HuH-7.5 (cell line): ENCODE measurements around the gene ID1.
"Not testable (repeated sequence)": the region's sequence is repeated elsewhere in the genome, so short reads cannot be mapped to it uniquely, and the experiment has no call there.

Experiments
- DNase-seq: peaks from one replicate; pipeline ENCODE4 v3.0.0; 2011; ENCODE audit warnings: low spot score

Gene ID1

DNA sequence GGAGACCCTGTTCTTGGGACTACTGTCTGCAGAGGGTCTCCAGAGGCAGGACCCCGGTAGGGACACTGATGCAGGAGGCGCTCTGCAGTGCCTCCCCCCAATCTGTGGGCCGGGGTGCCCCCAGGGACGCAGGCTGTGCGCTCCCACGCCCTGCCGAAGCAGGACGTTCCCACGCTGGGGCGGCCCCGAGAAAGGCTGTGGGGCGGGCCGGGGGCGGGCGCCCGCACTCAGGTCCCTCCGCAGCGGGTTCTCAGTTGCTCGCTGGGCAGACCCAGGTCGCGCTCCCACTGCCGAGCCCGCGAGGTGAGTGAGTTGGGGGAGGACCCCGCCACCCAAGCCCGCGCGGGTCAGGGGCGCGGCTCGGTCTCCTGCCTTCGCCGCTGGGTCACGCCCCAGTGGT is 32.6 kb downstream of the ID1 start, which contains the start of gene COX4I2:
COX4I2 (plus strand) TSS at position 253 of the 400 bp plus-strand sequence. CDS start 1,106 bp downstream, outside the sequence.
- no peak for DNase-seq

DNA sequence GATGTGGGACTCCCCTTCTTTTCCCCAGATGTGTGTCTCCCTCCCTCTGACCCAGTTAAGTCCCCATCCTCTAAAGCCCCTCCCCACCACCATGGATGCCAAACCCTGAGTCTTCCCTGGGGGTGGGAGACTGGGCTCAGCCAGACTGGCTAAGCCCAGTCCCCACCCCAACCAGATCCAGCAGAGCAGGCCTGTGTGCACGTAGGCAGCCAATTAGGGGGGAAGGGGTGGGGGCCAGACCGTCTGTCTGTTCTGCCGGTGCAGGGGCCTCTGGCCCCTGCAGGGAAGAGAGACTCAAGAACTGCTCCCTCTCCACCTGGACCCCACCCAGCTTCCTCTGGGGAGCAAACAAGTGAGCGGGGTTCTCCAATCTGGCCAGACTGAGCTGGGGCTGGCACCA is 33.2 kb downstream of the ID1 start:
- DNase-seq, result no peak

DNA sequence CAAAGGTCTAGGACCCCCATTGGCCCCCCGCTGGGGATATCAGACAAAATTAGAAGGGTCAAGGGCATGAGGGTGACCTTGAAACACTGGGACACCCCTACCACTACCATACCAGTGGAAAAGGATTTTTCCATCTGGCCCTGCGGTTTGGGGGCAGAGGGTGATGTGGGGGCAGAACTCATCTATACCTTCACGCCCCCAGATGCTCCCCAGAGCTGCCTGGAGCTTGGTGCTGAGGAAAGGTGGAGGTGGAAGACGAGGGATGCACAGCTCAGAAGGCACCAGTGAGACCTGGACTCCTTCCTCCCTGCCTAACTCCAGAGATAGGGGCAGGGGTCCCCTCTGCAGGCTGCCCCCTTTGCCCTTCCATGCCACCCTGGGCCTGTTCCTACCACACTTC is 33.7 kb downstream of the ID1 start:
- no peak for DNase-seq

DNA sequence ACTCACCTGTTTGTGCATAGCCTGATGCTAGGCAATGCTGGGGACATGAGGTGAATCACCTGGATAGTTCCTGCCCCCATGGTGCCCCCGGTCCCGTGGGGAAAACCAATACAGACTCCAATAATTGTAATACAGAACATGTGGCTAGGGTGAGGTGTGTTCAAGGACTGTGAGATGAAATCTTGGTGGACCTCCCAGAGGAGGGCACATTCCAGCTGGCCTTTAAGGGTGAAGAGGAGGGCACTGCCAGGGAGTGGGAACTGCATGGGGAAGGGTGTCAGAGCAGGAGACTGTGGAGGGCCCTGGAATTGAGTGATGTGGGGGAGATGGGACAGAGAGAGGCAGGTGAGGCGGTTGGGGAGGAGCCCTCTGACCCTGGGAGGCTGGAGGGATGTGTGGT is 35.2 kb downstream of the ID1 start:
- DNase-seq, result no peak

DNA sequence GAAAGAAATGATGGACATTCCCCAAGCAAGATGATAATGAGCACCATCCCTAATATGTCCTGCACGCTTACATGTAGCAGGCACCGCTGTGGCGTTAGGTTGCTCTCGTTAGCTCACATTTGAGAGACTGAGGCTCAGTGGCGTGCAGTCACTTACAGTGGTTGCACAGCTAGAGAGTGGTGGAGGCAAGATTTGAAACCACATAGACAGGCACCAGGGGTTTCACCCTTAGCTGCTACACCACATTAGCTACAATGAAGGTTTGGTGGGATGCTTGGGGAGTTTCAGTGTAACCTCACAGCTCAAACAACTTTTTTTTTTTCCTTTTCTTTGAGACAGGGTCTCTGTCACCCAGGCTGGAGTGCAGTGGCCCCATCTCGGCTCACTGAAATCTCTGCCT is 36.3 kb downstream of the ID1 start:
- DNase-seq, result no peak

DNA sequence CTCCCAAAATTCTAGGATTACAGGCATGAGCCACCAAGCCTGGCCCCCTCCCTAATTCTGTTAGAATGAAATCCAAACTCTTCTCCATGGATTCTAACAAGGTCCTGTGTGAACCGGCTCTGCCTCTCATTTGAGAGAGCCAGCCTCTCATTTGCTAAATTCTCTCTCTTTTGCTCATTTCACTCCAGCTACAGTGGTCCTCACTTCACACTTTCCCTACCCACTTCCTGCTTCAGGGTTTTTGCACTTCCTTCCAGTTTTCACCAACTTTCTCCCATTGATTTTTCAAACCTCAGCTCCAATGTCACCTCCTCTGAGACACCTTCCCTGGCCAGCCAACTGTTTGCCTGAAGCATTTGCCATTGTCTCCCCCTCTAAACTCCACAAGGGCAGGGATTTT is 37.7 kb downstream of the ID1 start:
- no peak for DNase-seq

DNA sequence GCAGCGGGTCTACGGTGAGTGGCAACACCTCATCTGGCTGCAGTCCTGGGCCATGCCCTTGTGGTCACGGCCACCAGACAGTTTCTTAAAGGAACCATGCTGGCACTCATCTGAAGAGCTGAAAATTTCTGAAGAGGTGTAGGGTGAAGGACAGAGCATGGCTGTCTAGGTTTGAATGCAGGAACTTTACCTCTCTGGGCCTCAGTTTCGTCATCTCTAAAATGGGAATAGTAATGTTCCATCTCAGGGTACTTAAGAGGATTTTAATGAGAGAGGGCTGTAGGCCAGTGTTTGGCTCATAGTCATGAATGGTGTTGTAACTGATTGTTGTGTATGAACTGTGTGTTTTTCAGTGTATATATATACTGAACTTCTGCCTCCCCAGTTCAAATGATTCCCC is 38.4 kb downstream of the ID1 start:
- no peak for DNase-seq

DNA sequence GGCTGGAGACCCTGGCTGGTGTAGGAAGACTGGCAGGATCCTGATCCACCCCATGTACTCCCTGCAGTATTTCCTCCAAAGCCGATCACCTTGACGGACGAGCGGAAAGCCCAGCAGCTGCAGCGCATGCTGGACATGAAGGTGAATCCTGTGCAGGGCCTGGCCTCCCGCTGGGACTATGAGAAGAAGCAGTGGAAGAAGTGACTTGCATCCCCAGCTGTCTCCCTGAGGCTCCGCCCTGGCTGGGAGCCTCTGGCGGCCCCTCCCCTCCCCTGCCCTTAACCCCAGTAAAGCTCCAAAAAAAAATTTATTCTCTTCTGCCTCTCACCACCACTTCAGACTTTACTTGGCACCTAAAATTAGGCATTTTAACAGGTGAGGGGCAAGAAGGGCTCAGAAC is 39.6 kb downstream of the ID1 start:
- no peak for DNase-seq

DNA sequence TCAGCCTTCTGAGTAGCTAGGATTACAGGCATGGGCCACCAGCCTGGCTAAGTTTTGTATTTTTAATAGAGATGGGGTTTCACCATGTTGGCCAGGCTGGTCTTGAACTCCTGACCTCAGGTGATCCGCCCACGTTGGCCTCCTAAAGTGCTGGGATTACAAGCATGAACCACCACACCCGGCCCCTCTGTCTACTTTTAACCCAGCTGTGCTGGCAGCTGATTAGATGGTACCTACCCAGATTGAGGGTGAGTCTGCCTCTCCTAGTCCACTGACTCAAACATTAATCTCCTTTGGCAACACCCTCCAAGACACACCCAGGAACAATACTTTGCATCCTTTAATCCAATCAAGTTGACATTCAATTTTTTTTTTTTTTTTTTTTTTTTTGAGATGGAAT is 43.0 kb downstream of the ID1 start:
- not testable (repeated sequence) for DNase-seq

DNA sequence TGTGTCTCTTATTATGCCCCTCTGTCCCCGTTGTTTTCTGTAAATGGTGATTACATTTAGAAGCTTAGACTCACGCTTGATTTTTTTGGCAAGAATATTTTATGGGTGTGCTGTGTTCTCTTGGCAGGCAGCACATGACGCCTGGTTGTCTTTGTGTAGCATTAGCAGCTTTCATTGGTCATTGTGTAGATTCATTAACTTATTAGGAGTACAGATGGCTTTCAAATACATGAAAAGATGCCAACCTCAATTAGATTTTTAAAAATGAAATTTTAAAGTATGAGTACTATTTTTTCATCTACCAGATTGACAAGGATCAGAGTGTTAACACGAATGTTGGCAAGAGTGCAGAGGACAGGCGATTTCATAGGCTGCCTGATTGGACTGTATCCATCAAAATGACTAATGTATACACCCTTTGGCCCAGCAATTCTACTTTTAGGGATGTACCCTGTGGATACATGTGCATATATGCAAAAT is 47.9 kb downstream of the ID1 start:
- DNase-seq, result no peak

DNA sequence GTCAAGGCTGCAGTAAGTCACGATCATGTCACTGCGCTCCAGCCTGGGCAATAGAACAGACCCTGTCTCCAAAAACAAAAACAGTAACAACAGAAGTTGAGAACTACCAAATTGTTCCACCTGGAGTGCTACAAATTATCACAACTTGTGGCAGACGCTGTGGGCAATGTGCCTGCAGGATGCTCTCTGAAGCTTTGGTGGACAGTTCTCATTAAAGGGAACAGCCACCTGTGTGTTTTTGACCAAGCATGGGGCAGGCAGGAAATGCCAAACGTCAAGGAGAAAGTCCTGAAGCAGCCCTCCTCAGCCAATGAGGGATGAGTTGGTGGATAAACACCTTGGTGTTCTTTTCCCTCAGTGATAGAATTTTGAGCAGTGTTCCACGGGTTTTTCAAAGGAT is 48.5 kb downstream of the ID1 start:
- DNase-seq, result no peak

DNA sequence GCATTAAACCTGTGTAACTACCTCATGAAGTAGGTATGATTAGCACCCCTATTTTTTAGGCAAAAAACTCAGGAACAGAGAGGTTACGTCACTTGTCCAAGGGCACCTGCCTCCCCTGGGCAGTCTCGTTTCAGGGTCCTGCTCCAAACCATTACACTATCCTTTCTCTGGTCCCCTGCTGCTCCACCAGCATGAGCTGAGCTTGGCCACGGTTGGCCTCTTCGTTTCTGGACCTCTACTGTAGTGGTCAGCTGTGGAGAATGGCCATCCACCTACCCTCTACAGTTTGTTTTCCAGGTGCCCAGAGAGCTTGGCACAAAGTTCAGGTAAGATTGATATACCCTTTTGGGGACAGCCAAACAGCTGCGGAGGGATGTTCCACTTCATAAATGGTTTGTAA is 49.4 kb downstream of the ID1 start:
- DNase-seq, result no peak
